Central memory CD8-positive, alpha-beta T cell (primary cell): Measurements from ENCODE around the gene NBPF26.
"Not testable (repeated sequence)": the region's sequence is repeated elsewhere in the genome, so short reads cannot be mapped to it uniquely, and the experiment has no call there.

ENCODE experiments used
- ATAC-seq: fragments of 150-1000 bp; cut with Tn5 transposase; replicated peaks from 2 replicates; pipeline ENCODE4 v1.10.0; 2022; ENCODE audit warnings: mild to moderate bottlenecking, moderate FRiP score, moderate number of reproducible peaks; ENCODE audit not compliant: poor library complexity, severe bottlenecking; ENCODE audit errors: extremely low read depth
- DNase-seq, 2 donors: peaks; one replicate each; pipeline ENCODE4 v3.0.0; 2021; ENCODE audit warnings: low spot score in 2 of 2
- H3K27ac Mint-ChIP-seq: one replicate; pipeline ENCODE4 v1.8.0; 2022; ENCODE audit warnings: low read depth, mild to moderate bottlenecking, moderate library complexity, mixed read lengths
- H3K27me3 Mint-ChIP-seq: one replicate; pipeline ENCODE4 v1.8.0; 2022; ENCODE audit warnings: mixed read lengths
- H3K36me3 Mint-ChIP-seq: one replicate; pipeline ENCODE4 v1.8.0; 2022; ENCODE audit warnings: mild to moderate bottlenecking, moderate library complexity, mixed read lengths; ENCODE audit not compliant: insufficient read depth
- H3K4me1 Mint-ChIP-seq: one replicate; pipeline ENCODE4 v1.8.0; 2022; ENCODE audit warnings: mixed read lengths
- H3K4me3 Mint-ChIP-seq: one replicate; pipeline ENCODE4 v1.8.0; 2022; ENCODE audit warnings: mild to moderate bottlenecking, moderate library complexity, mixed read lengths
- H3K9me3 Mint-ChIP-seq: one replicate; pipeline ENCODE4 v1.8.0; 2022; ENCODE audit warnings: mixed read lengths

Gene NBPF26

DNA sequence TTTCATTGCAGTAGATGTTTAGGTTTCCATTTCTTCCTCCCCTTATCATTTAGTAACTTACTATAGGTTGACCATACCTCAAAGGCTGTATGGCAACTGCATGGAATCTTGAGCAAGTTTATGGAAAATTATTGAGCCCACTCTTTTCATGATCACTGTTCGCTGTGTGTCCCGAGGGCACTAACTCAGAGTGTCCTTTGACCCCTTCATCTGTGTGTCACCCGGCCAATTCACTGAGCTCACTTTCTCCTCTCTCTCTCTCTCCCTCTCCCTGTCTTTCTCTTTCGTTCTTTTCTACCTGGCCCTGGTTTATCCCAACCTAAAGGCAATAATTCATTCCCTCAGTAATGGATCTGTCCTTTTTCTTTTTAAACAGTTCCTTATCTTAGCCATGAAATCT is 101.3 kb downstream of the NBPF26 start:
- H3K27ac Mint-ChIP-seq, H3K27me3 Mint-ChIP-seq, ATAC-seq, H3K9me3 Mint-ChIP-seq, H3K4me1 Mint-ChIP-seq, DNase-seq, H3K4me3 Mint-ChIP-seq: not testable (repeated sequence)
- H3K36me3 Mint-ChIP-seq: peaks cover 11% of the 10 kb centered on the region

- not testable (repeated sequence) for H3K27ac Mint-ChIP-seq, H3K27me3 Mint-ChIP-seq, H3K9me3 Mint-ChIP-seq, H3K4me1 Mint-ChIP-seq, H3K4me3 Mint-ChIP-seq, ATAC-seq, DNase-seq
- peaks cover 11% of the 10 kb centered on the region for H3K36me3 Mint-ChIP-seq
Measured at GRCh38 chr1:120826623-120827022, 102.9 kb downstream of the NBPF26 start.

DNA sequence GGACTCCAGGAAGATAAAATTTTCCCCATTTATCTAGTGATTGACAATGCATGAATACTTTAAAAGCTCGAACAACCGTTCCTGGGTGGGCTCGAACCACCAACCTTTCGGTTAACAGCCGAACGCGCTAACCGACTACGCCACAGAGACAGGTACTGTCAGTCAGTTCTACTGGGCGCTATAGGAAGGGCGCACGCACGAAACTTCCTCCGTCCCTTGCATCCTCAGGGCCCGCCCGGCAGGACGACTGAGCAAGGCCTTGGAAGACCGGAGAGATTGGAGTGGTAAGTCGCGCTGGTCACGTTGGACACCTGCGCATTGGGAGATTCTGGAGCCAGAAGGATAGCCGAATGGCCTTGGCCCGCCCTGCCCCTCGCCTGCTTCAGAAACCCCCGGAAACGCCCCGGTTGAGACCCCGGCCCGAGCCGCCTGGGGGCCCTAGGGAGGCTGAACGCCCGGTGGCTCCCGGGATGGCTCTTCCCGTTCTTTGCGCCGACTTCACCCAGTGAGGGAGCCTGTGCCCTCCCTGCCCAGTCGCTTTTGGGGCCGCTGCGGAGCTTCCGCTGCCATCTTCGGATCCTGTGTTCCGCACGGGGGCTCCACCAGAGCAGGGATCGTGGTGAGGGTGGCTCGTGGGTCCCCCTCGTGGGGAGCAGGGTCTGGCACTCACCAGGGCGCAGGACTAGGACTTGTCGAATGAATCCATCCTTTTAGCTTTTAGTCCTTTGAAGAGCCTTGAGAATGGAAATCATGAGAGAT is 120.6 kb downstream of the NBPF26 start:
- peak; percentile 73 to 83 for DNase-seq
- not testable (repeated sequence) for H3K27me3 Mint-ChIP-seq, H3K4me1 Mint-ChIP-seq, H3K9me3 Mint-ChIP-seq, ATAC-seq
- Mint-ChIP-seq H3K36me3 (peaks cover 20% of the 10 kb centered on the region), H3K4me3 (peak overlapping the region; percentile 86), H3K27ac (peak overlapping the region; percentile 99)

GRCh38 chr1:120844945-120845330 is 121.2 kb downstream of the NBPF26 start:
- not testable (repeated sequence) for DNase-seq, H3K9me3 Mint-ChIP-seq, H3K27me3 Mint-ChIP-seq, ATAC-seq, H3K4me1 Mint-ChIP-seq
- H3K4me3 Mint-ChIP-seq: peak overlapping the region; percentile 86
- H3K36me3 Mint-ChIP-seq: peaks cover 23% of the 10 kb centered on the region
- H3K27ac Mint-ChIP-seq: peak overlapping the region; percentile 99

GRCh38 chr1:120849400-120850286 is 125.9 kb downstream of the NBPF26 start:
- not testable (repeated sequence) for ATAC-seq, H3K27me3 Mint-ChIP-seq, H3K9me3 Mint-ChIP-seq, DNase-seq
- Mint-ChIP-seq H3K36me3 (peaks cover 24% of the 10 kb centered on the region), H3K27ac (peak overlapping the region; percentile 99), H3K4me3 (peak overlapping the region; percentile 86), H3K4me1 (peaks cover 14% of the 10 kb centered on the region)

GRCh38 chr1:120850287-120850536 is 126.5 kb downstream of the NBPF26 start:
- H3K4me1 Mint-ChIP-seq: peaks cover 18% of the 10 kb centered on the region
- DNase-seq, H3K9me3 Mint-ChIP-seq, ATAC-seq, H3K27me3 Mint-ChIP-seq: not testable (repeated sequence)
- H3K36me3 Mint-ChIP-seq: peaks cover 27% of the 10 kb centered on the region
- H3K4me3 Mint-ChIP-seq: peak overlapping the region; percentile 86
- peak overlapping the region; percentile 99 for H3K27ac Mint-ChIP-seq

DNA sequence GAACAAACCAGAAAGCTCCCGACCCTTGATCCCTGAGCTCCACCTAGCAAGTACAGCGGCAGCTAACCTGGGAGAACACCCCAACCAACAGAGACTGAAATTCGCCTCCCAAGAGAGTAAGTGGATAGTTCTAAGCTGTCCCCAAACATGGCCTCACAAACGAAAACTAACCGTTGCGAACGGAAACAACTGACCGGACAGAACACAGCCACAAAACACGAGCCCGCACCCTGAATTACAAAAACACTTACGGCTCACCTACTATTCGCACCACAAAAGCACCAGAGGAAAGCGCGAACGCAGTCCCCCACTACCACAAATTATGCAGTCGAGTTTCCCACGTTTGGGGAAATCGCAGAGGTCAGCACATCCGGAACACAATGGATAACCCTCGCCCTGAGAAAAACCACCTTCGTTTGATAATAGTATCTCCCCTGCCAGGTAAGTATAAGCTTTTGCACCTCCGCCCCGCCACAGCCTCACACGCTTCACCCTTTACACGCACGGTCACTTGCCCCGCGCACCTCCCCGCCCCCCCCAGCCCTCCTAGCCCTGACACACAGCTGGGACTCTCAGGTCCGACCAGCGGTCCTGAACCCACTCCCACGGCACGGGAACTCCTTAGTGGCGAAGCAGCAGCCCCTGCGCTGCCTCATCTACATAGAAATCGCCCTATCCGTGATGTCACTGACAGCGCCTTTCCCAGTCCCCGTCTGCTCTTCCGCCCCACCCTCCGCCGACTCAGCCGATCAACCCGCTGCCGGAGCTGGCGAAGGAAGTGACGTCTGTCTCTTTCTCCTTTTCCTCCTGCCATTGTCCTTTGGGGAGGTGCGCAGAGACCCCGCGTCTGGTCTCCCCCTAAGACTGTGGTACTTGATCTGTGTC is 127.0 kb downstream of the NBPF26 start:
- not testable (repeated sequence) for H3K27me3 Mint-ChIP-seq, H3K9me3 Mint-ChIP-seq
- Mint-ChIP-seq H3K36me3 (peaks cover 27% of the 10 kb centered on the region), H3K27ac (peak overlapping the region; percentile 99), H3K4me1 (peaks cover 20% of the 10 kb centered on the region), H3K4me3 (peak overlapping the region; percentile 86)
- DNase-seq (peak; percentile 43 to 90), ATAC-seq (peak; percentile 74)

DNA sequence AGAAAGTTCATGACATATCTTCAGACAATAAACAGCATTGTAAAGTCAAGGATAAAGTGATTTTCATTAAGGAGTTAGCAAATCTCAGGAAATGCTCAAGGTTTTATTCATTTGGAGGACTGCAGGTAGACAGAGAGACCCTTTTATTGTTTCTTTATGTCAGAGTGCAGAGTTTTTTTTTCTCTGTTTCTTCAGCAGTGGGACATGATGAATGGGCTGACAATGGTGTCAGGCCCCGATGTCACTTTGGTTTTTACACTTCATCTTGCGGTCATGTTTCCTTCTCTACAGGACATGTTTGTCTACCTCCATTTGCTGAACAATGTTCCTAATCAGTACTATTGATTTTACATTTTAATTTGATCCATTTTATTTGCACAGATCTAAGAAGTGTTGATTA is 134.4 kb downstream of the NBPF26 start:
- not testable (repeated sequence) for DNase-seq, H3K4me3 Mint-ChIP-seq, H3K27me3 Mint-ChIP-seq, H3K9me3 Mint-ChIP-seq, H3K27ac Mint-ChIP-seq, H3K36me3 Mint-ChIP-seq
- H3K4me1 Mint-ChIP-seq: peaks cover 11% of the 10 kb centered on the region
- ATAC-seq: peak; percentile 65

GRCh38 chr1:120859615-120860234 is 136.0 kb downstream of the NBPF26 start:
- H3K9me3 Mint-ChIP-seq, H3K36me3 Mint-ChIP-seq, DNase-seq, H3K27me3 Mint-ChIP-seq, H3K4me3 Mint-ChIP-seq, ATAC-seq, H3K27ac Mint-ChIP-seq: not testable (repeated sequence)
- H3K4me1 Mint-ChIP-seq: peaks cover 11% of the 10 kb centered on the region

GRCh38 chr1:120878206-120878605 is 154.5 kb downstream of the NBPF26 start:
- not testable (repeated sequence) for H3K36me3 Mint-ChIP-seq, H3K9me3 Mint-ChIP-seq, ATAC-seq, DNase-seq, H3K27ac Mint-ChIP-seq, H3K4me3 Mint-ChIP-seq, H3K27me3 Mint-ChIP-seq
- peaks cover 13% of the 10 kb centered on the region for H3K4me1 Mint-ChIP-seq

DNA sequence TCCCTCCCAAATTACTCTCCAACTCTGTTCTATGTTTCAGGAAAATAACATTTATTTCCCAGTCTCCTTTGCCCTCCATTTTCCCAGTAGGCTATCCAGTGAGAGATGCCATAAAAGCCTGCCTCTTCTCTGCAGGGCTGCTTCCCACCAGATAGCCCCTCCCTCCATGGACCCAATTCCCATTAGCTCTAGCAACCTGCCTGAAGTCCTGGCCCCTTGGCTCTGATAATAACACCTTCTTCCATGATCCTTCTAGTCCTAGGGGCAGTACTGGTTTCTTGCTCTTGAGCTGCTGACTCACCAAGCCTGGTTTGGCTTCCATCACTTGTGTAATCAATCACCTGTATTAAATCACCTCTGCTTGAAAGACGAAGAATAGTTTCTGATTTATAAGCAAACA is 156.3 kb downstream of the NBPF26 start:
- not testable (repeated sequence) for H3K9me3 Mint-ChIP-seq, H3K4me3 Mint-ChIP-seq, DNase-seq, ATAC-seq, H3K27ac Mint-ChIP-seq, H3K27me3 Mint-ChIP-seq, H3K36me3 Mint-ChIP-seq
- H3K4me1 Mint-ChIP-seq: peaks cover 13% of the 10 kb centered on the region

DNA sequence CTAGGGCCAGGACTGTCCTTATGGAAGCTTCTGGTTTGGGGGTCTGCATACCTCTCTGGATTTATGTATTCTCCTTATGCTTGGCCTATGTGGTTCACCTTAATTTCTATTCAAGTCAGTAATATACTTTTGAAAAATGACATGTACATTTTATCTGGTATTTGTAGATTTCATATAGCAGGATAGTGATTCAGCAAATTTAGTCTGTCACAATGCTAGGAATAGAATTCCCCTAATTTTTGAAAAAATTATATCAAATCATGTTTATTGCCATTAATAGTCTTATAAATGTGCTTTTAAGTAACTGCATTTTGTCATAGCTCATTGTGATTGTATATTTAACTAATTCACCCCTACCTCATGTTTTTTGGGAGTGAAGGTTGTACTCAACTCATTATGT is 158.2 kb downstream of the NBPF26 start:
- not testable (repeated sequence) for H3K27me3 Mint-ChIP-seq, H3K27ac Mint-ChIP-seq, H3K4me3 Mint-ChIP-seq, H3K36me3 Mint-ChIP-seq, DNase-seq, ATAC-seq, H3K9me3 Mint-ChIP-seq
- H3K4me1 Mint-ChIP-seq: peaks cover 13% of the 10 kb centered on the region
